GM06990 (cell line): Measurements from ENCODE around the gene HCK.

Experiments
- DNase-seq: peaks from one replicate; pipeline ENCODE4 v3.0.0-alpha.2; 2011; ENCODE audit not compliant: insufficient read length; ENCODE audit errors: extremely low read depth
- H3K27me3 ChIP-seq: replicated peaks from 2 replicates; pipeline ENCODE4 v1.6.0; 2011; ENCODE audit warnings: low read length; ENCODE audit not compliant: control insufficient read depth, insufficient read depth
- H3K36me3 ChIP-seq: 2 replicates; pipeline ENCODE4 v1.5.1; 2011; ENCODE audit warnings: low read length; ENCODE audit not compliant: control insufficient read depth, insufficient read depth
- H3K4me3 ChIP-seq: replicated peaks from 2 replicates; pipeline ENCODE4 v1.5.1; 2011; ENCODE audit warnings: low read depth, mild to moderate bottlenecking, control low read depth, low read length
- TF ChIP-seq, protein P1 (sequence below): IDR thresholded peaks from 2 replicates; pipeline ENCODE4 v1.5.1; 2011; ENCODE audit warnings: low read length, control low read depth, mild to moderate bottlenecking, inconsistent platforms; ENCODE audit not compliant: insufficient read depth, poor library complexity, severe bottlenecking

HCK gene

GRCh38 chr20:32110727-32111126 lies 58.7 kb downstream of the HCK start:
- H3K36me3 ChIP-seq, result peaks cover 4% of the 10 kb centered on the region
- H3K27me3 ChIP-seq, result no peaks in the 10 kb centered on the region
- TF ChIP-seq, protein P1, sequence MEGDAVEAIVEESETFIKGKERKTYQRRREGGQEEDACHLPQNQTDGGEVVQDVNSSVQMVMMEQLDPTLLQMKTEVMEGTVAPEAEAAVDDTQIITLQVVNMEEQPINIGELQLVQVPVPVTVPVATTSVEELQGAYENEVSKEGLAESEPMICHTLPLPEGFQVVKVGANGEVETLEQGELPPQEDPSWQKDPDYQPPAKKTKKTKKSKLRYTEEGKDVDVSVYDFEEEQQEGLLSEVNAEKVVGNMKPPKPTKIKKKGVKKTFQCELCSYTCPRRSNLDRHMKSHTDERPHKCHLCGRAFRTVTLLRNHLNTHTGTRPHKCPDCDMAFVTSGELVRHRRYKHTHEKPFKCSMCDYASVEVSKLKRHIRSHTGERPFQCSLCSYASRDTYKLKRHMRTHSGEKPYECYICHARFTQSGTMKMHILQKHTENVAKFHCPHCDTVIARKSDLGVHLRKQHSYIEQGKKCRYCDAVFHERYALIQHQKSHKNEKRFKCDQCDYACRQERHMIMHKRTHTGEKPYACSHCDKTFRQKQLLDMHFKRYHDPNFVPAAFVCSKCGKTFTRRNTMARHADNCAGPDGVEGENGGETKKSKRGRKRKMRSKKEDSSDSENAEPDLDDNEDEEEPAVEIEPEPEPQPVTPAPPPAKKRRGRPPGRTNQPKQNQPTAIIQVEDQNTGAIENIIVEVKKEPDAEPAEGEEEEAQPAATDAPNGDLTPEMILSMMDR, result no peak
- DNase-seq, result no peak
- H3K4me3 ChIP-seq, result peak overlapping the region; percentile 98

- Histone ChIP-seq H3K4me3 (no peak overlapping the region), H3K36me3 (peaks cover 4% of the 10 kb centered on the region), H3K27me3 (no peaks in the 10 kb centered on the region)
- TF ChIP-seq, protein P1, result no peak
- DNase-seq, result no peak
Observed at GRCh38 chr20:32111156-32111686, 59.2 kb downstream of the HCK start.

GRCh38 chr20:32111753-32112152 lies 59.7 kb downstream of the HCK start:
- no peak for DNase-seq
- Histone ChIP-seq H3K36me3 (peaks cover 4% of the 10 kb centered on the region), H3K27me3 (no peaks in the 10 kb centered on the region), H3K4me3 (no peak overlapping the region)
- TF ChIP-seq, protein P1, result no peak

GRCh38 chr20:32112841-32113240 lies 60.8 kb downstream of the HCK start:
- no peaks in the 10 kb centered on the region for H3K27me3 ChIP-seq
- TF ChIP-seq, protein P1, result no peak
- no peak overlapping the region for H3K4me3 ChIP-seq
- peaks cover 4% of the 10 kb centered on the region for H3K36me3 ChIP-seq
- DNase-seq, result no peak

GRCh38 chr20:32113591-32114260 lies 61.7 kb downstream of the HCK start:
- DNase-seq, result no peak
- peaks cover 4% of the 10 kb centered on the region for H3K36me3 ChIP-seq
- TF ChIP-seq, protein P1, result no peak
- H3K4me3 ChIP-seq, result no peak overlapping the region
- no peaks in the 10 kb centered on the region for H3K27me3 ChIP-seq
